ENCODE data around the gene GALNT1.

GRCh38 chr18:35605686-35606417 lies 24.3 kb downstream of the GALNT1 start:
- no peak for TF ChIP-seq CTCF (IDR thresholded peaks at IDR 0.05)
- no peak for TF ChIP-seq POLR2A (IDR thresholded peaks at IDR 0.05)

Data from testis (tissue), 2 donors.